ENCODE data around the gene ROPN1B. TPM values are rescaled to one million over a fixed set of nuclear protein-coding genes. Genes with fewer than 3 reads are reported as not detected.
A peak's percentile ranks its signal among the peaks of the same experiment; 100 is the strongest.

The ROPN1B gene
- total RNA-seq, 1 donor from 2014 or later: not detected

DNA sequence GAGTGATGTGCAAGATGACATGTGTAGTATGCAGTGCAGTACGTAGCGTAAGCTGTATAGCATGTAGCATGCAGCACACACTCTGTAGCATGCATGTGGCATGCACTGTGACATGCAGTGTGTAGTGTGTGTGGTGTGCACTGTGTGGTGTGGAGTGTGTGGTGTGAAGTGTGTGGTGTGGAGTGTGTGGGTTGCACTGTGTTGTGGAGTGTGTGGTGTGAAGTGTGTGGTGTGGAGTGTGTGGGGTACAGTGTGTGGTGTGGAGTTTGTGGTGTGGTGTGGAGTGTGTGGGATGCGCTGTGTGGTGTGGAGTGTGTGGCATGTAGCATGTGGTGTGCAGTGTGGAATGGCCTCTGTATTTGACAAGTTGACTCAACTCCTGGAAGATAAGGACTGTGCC lies 39.2 kb downstream of the ROPN1B start:
- TF ChIP-seq, protein P1, sequence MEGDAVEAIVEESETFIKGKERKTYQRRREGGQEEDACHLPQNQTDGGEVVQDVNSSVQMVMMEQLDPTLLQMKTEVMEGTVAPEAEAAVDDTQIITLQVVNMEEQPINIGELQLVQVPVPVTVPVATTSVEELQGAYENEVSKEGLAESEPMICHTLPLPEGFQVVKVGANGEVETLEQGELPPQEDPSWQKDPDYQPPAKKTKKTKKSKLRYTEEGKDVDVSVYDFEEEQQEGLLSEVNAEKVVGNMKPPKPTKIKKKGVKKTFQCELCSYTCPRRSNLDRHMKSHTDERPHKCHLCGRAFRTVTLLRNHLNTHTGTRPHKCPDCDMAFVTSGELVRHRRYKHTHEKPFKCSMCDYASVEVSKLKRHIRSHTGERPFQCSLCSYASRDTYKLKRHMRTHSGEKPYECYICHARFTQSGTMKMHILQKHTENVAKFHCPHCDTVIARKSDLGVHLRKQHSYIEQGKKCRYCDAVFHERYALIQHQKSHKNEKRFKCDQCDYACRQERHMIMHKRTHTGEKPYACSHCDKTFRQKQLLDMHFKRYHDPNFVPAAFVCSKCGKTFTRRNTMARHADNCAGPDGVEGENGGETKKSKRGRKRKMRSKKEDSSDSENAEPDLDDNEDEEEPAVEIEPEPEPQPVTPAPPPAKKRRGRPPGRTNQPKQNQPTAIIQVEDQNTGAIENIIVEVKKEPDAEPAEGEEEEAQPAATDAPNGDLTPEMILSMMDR (IDR thresholded peaks at IDR 0.05; ENCODE audit: unreplicated experiment): no peak
- no peaks in the 10 kb centered on the region for H3K9me3 Mint-ChIP-seq (ENCODE audit: low read depth)
- peaks cover 22% of the 10 kb centered on the region for H3K36me3 Mint-ChIP-seq (ENCODE audit: insufficient read depth)
- no peak for DNase-seq (ENCODE audit: low spot score, unreplicated experiment)
- no peaks in the 10 kb centered on the region for H3K4me1 Mint-ChIP-seq (ENCODE audit: low read depth)
- no peak overlapping the region for H3K27ac Mint-ChIP-seq
- no peaks in the 10 kb centered on the region for H3K27me3 Mint-ChIP-seq
- H3K4me3 Mint-ChIP-seq (ENCODE audit: low read depth): no peak overlapping the region

DNA sequence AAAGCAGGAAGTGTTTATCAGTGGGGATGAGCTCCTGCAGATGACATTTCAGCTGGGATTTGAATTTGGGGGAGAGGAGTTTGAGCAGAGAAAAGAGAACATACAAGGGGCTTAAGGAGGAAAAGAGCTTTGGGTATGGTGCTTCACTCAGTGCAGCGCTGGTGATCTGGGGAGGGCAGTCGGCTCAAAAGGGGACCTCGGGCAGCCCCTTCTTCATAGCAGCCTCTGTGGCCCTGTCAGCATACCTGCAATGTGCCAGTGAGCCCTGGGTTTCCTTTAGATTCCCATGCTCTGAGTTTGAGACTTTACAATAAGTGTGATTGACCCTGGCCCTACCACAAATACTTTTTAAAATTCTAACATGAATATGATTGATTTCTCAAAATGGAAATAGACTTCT lies 40.2 kb downstream of the ROPN1B start:
- H3K4me1 Mint-ChIP-seq (ENCODE audit: low read depth): no peaks in the 10 kb centered on the region
- H3K27me3 Mint-ChIP-seq: no peaks in the 10 kb centered on the region
- H3K36me3 Mint-ChIP-seq (ENCODE audit: insufficient read depth): peaks cover 23% of the 10 kb centered on the region
- H3K9me3 Mint-ChIP-seq (ENCODE audit: low read depth): no peaks in the 10 kb centered on the region
- no peak overlapping the region for H3K27ac Mint-ChIP-seq
- H3K4me3 Mint-ChIP-seq (ENCODE audit: low read depth): no peak overlapping the region
- TF ChIP-seq, protein P1 (IDR thresholded peaks at IDR 0.05; ENCODE audit: unreplicated experiment): no peak
- DNase-seq (ENCODE audit: low spot score, unreplicated experiment): no peak

DNA sequence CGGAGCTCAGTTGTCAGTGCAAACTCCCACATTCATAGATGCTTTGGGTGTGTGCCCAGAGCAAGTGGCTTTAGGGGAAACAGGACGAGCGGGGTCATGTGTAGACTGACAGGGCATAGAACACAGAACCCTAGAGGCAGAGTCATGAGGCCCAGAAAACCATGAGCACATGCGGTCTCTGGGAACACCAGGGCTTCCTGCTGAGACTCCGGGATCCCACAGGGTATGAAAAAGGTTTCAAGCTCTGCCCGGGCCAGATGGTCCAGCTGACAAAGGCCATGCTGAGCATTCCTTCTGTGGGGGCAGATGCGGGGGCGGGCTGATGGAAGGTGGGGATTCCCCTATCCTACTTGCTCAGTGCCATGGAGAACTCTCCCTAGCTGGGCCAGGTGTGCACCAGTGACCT lies 44.8 kb downstream of the ROPN1B start:
- Mint-ChIP-seq H3K9me3 (ENCODE audit: low read depth) (no peaks in the 10 kb centered on the region), H3K27ac (peak overlapping the region; percentile 27), H3K27me3 (no peaks in the 10 kb centered on the region), H3K36me3 (ENCODE audit: insufficient read depth) (peaks cover 17% of the 10 kb centered on the region), H3K4me3 (ENCODE audit: low read depth) (no peak overlapping the region), H3K4me1 (ENCODE audit: low read depth) (no peaks in the 10 kb centered on the region)
- TF ChIP-seq, protein P1 (IDR thresholded peaks at IDR 0.05; ENCODE audit: unreplicated experiment): no peak
- DNase-seq (ENCODE audit: low spot score, unreplicated experiment): no peak

DNA sequence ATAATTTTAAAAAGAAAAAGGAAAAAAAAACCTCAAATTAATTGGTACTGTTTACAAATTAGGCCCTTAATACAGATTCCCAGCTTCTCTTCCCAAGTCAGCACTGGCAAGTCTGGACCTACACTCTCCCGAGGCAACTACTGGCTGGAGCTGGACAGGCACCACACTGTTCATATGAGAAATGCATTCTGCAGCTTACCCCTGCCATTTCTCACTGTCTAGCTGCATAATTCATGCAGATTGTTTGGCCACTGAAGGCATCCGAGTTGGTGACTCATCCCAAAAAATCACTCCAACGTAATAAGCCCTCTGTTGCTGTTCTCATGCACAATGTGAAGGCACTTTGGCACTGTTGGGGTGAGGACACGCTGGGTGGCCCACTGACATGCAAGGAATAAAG lies 45.3 kb downstream of the ROPN1B start:
- TF ChIP-seq, protein P1 (IDR thresholded peaks at IDR 0.05; ENCODE audit: unreplicated experiment): no peak

DNA sequence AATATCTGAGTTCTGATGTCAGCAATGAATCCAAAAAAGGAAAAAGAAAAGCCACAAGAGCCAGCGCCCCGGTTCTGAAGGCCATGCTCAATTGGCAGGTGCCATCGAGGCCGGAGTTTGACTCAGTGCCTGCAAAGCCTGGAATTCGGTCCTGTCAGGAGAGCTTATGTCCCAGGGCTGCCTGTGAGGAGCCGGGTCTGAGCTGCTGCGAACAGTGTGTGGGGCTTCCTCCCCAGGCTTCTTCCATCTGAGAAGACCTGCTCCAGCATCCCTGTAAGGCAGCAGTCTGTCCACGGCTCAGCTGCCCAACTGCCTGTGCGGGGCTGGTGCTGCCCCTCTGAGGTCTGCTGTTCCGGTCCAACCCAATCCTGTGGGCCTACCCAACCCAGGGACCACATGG lies 46.1 kb downstream of the ROPN1B start:
- Mint-ChIP-seq H3K9me3 (ENCODE audit: low read depth) (no peaks in the 10 kb centered on the region), H3K36me3 (ENCODE audit: insufficient read depth) (peaks cover 15% of the 10 kb centered on the region), H3K27ac (no peak overlapping the region), H3K27me3 (no peaks in the 10 kb centered on the region), H3K4me1 (ENCODE audit: low read depth) (no peaks in the 10 kb centered on the region), H3K4me3 (ENCODE audit: low read depth) (no peak overlapping the region)
- TF ChIP-seq, protein P1 (IDR thresholded peaks at IDR 0.05; ENCODE audit: unreplicated experiment): no peak
- no peak for DNase-seq (ENCODE audit: low spot score, unreplicated experiment)

More for the DNA sequence above, 45.3 kb downstream of the ROPN1B start:
- Mint-ChIP-seq H3K4me1 (ENCODE audit: low read depth) (no peaks in the 10 kb centered on the region), H3K27ac (no peak overlapping the region), H3K27me3 (no peaks in the 10 kb centered on the region), H3K4me3 (ENCODE audit: low read depth) (no peak overlapping the region), H3K36me3 (ENCODE audit: insufficient read depth) (peaks cover 15% of the 10 kb centered on the region), H3K9me3 (ENCODE audit: low read depth) (no peaks in the 10 kb centered on the region)
- DNase-seq (ENCODE audit: low spot score, unreplicated experiment): no peak
